GM12878 (cell line): Measurements from ENCODE around the gene INSIG2. TPM values are rescaled to one million over a fixed set of nuclear protein-coding genes. Genes with fewer than 3 reads are reported as not detected.

Source experiments
- BHLHE40 ChIP-seq, 2 experiments: fragments of 450-650 bp in 1 of 2; IDR thresholded peaks; 2 replicates each; pipeline ENCODE4 v1.6.1; 2011 to 2017; ENCODE audit warnings: low read depth in 2 of 2, borderline replicate concordance in 1 of 2, improper control_type of control experiment in 1 of 2, low read length in 1 of 2, mild to moderate bottlenecking in 1 of 2
- BMI1 ChIP-seq: fragments of 450-650 bp; IDR thresholded peaks from 2 replicates; pipeline ENCODE4 v1.6.1; 2016; ENCODE audit warnings: mild to moderate bottlenecking, moderate library complexity, borderline replicate concordance
- CBX3 ChIP-seq: fragments of 200-600 bp; sonication (generic); IDR thresholded peaks from 2 replicates; pipeline ENCODE4 v1.6.1; 2016; ENCODE audit warnings: low read depth, borderline replicate concordance
- CHD2 ChIP-seq: IDR thresholded peaks from 2 replicates; pipeline ENCODE4 v1.6.1; 2011; ENCODE audit warnings: low read depth, low read length, improper control_type of control experiment, borderline replicate concordance
- EED ChIP-seq: sonication (generic); IDR thresholded peaks from 2 replicates; pipeline ENCODE4 v1.6.1; 2016; ENCODE audit warnings: antibody characterized with exemption, low read depth
- HCFC1 ChIP-seq: fragments of 150-350 bp; IDR thresholded peaks from 2 replicates; pipeline ENCODE4 v1.6.1; 2014; ENCODE audit warnings: low read length
- IKZF2 ChIP-seq, 2 experiments: fragments of 450-650 bp; IDR thresholded peaks; 2 replicates each; pipeline ENCODE4 v1.6.1; 2017; ENCODE audit warnings: mild to moderate bottlenecking in 2 of 2, moderate library complexity in 2 of 2
- KDM1A ChIP-seq: fragments of 200-600 bp; sonication (generic); IDR thresholded peaks from 2 replicates; pipeline ENCODE4 v1.6.1; 2016; ENCODE audit warnings: borderline replicate concordance
- MXI1 ChIP-seq: fragments of 150-350 bp; IDR thresholded peaks from 2 replicates; pipeline ENCODE4 v1.6.1; 2011; ENCODE audit warnings: low read depth, mild to moderate bottlenecking, inconsistent platforms, low read length, improper control_type of control experiment
- MYC ChIP-seq: IDR thresholded peaks from 2 replicates; pipeline ENCODE4 v1.6.1; 2011; ENCODE audit warnings: mild to moderate bottlenecking, low read length, moderate library complexity, inconsistent platforms; ENCODE audit not compliant: insufficient read depth, insufficient replicate concordance, insufficient read length, severe bottlenecking
- NR2C1 ChIP-seq: fragments of 450-650 bp; IDR thresholded peaks from 2 replicates; pipeline ENCODE4 v1.6.1; 2017; ENCODE audit warnings: antibody characterized with exemption, mild to moderate bottlenecking, moderate library complexity
- NRF1 ChIP-seq: conservative IDR thresholded peaks from 2 replicates; pipeline ENCODE4 v1.6.1; 2011; ENCODE audit warnings: mild to moderate bottlenecking, low read depth, low read length, improper control_type of control experiment
- PAX5 ChIP-seq: IDR thresholded peaks from 2 replicates; pipeline ENCODE4 v1.6.1; 2011; ENCODE audit warnings: low read depth, low read length, borderline replicate concordance
- RCOR1 ChIP-seq: conservative IDR thresholded peaks from 2 replicates; pipeline ENCODE4 v1.6.1; 2012; ENCODE audit warnings: low read depth, low read length, improper control_type of control experiment
- RFX5 ChIP-seq: IDR thresholded peaks from 2 replicates; pipeline ENCODE4 v1.6.1; 2011; ENCODE audit warnings: low read depth, low read length, improper control_type of control experiment
- RUNX3 ChIP-seq: IDR thresholded peaks from 2 replicates; pipeline ENCODE4 v1.6.1; 2012; ENCODE audit warnings: low read length, inconsistent platforms
- SUPT20H ChIP-seq: IDR thresholded peaks from 2 replicates; pipeline ENCODE4 v1.6.1; 2011; ENCODE audit warnings: low read depth, mild to moderate bottlenecking, low read length, moderate library complexity, borderline replicate concordance; ENCODE audit not compliant: control insufficient read depth
- YY1 ChIP-seq: IDR thresholded peaks from 2 replicates; pipeline ENCODE4 v1.6.1; 2011; ENCODE audit warnings: low read depth, mild to moderate bottlenecking, low read length
- ZNF207 ChIP-seq: fragments of 450-650 bp; IDR thresholded peaks from 2 replicates; pipeline ENCODE4 v1.6.1; 2014; ENCODE audit warnings: antibody characterized with exemption, mild to moderate bottlenecking, borderline replicate concordance
- ZNF24 ChIP-seq: fragments of 450-650 bp; IDR thresholded peaks from 2 replicates; pipeline ENCODE4 v1.6.1; 2017; ENCODE audit warnings: antibody characterized with exemption, mild to moderate bottlenecking
- ZSCAN29 ChIP-seq: fragments of 450-650 bp; IDR thresholded peaks from 2 replicates; pipeline ENCODE4 v1.6.1; 2017; ENCODE audit warnings: mild to moderate bottlenecking, moderate library complexity
- polyA plus RNA-seq, 11 experiments: library from polyadenylated mRNA; depleted of rRNA in 4 of 11; unstranded in 6 of 11; stranded (reverse) in 5 of 11; fragments of >200 nt; fragmentation: Nextera tagmentation in 4 of 11; fragmentation: Illumina TruSeq in 1 of 11; extraction: Ambion mirVana in 4 of 11; extraction: Trizol in 1 of 11; gene quantifications; 1 replicate in 1 of 11; 2 replicates in 10 of 11; pipeline versions ENCODE4 v1.2.1 to v1.2.3, GENCODE V29; 2011 to 2016; ENCODE audit warnings: inconsistent platforms in 2 of 11, missing spikeins in 2 of 11, low read depth in 1 of 11
- total RNA-seq, 4 experiments: library from RNA; depleted of rRNA in 3 of 4; stranded (reverse); fragments of >200 nt in 3 of 4; fragmentation: Illumina TruSeq in 1 of 4; extraction: Trizol in 1 of 4; gene quantifications; 2 replicates each; pipeline versions ENCODE4 v1.2.1 to v1.2.3, GENCODE V29; 2013 to 2021
- TF ChIP-seq, protein P1 (sequence below): IDR thresholded peaks from 2 replicates; pipeline ENCODE4 v1.6.1; 2012; ENCODE audit warnings: low read length, inconsistent platforms
- TF ChIP-seq, protein P2 (sequence below): fragments of 450-650 bp; formaldehyde crosslinking; IDR thresholded peaks from 2 replicates; pipeline ENCODE4 v1.5.0; 2022; ENCODE audit warnings: mild to moderate bottlenecking, missing genetic modification characterization
- TF ChIP-seq, protein P3 (sequence below): fragments of 450-650 bp; IDR thresholded peaks from 2 replicates; pipeline ENCODE4 v1.6.1; 2017; ENCODE audit warnings: low read depth, mild to moderate bottlenecking, moderate library complexity

The INSIG2 gene
- total and polyA plus RNA-seq, 10 of the 15 experiments (the other 5 are each of a cell fraction or from before 2014, with no cell fraction given), result 4.9 to 92.7 (median 12.0) TPM

DNA sequence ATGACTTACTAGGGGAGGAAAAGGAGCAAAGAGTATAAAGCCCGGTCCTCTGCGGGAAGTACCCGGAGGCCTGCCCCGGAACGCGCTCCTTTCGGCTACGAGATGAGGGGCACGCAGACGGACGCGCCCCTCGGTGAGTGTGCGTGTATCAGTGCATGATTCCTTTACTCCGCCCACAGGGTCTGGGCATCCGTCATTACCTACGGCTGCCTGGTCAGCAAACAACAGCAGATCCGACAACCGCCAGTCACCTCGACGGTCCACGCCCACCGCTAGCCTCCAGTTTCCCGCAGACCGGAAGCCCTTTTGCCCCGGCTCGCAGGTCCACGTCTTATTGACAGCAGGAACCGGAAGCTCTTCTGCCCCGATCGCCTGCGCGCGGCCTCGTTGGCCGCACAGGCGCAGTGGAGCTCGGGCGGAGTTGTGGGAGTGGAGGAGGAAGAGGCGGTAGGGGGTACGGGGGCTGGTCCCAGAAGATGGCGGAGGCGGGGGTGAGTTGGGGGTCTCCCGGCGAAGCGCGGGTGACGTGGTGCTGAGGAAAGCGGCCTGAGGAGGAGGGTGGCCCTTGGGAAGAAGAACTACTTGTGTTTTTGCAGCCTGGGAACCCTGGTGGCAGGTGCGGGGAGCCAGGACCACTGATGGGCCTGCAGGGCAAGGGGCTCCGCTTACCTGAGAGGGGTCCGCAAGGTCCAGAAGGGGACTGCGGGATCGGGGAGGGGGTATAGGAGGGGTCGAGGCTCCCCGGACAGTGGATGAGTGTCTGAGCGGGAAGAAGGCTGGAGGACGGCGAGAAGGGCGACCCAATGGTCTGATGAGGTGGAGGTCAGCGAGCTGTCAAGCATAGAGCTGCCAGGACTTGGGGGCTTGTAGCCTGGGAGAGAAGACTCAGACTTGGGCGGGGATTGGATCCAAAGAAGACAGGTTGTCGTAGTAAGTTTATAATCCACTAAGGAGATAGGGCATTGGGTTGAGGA lies at the start of gene INSIG2 (continued):
- TF ChIP-seq, protein P1, sequence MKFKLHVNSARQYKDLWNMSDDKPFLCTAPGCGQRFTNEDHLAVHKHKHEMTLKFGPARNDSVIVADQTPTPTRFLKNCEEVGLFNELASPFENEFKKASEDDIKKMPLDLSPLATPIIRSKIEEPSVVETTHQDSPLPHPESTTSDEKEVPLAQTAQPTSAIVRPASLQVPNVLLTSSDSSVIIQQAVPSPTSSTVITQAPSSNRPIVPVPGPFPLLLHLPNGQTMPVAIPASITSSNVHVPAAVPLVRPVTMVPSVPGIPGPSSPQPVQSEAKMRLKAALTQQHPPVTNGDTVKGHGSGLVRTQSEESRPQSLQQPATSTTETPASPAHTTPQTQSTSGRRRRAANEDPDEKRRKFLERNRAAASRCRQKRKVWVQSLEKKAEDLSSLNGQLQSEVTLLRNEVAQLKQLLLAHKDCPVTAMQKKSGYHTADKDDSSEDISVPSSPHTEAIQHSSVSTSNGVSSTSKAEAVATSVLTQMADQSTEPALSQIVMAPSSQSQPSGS, result no peak
- TF ChIP-seq SUPT20H, result no peak
- peak; percentile 76 for TF ChIP-seq YY1
- TF ChIP-seq RUNX3, result peak; percentile 50; the same call in 1 of the 2 replicates
- no peak for TF ChIP-seq MYC
- peak; percentile 89 for TF ChIP-seq HCFC1
- TF ChIP-seq ZSCAN29, result no peak
- peak; percentile 34 to 43; a peak in 2 of 4 replicates for TF ChIP-seq IKZF2 (IDR thresholded peaks at IDR 0.05)
- TF ChIP-seq NRF1, result peak; percentile 88
- TF ChIP-seq BMI1, result no peak
- TF ChIP-seq NR2C1, result 0 out of 2 replicates have a peak, but pooled peaks have one; percentile 41
- TF ChIP-seq, protein P2, sequence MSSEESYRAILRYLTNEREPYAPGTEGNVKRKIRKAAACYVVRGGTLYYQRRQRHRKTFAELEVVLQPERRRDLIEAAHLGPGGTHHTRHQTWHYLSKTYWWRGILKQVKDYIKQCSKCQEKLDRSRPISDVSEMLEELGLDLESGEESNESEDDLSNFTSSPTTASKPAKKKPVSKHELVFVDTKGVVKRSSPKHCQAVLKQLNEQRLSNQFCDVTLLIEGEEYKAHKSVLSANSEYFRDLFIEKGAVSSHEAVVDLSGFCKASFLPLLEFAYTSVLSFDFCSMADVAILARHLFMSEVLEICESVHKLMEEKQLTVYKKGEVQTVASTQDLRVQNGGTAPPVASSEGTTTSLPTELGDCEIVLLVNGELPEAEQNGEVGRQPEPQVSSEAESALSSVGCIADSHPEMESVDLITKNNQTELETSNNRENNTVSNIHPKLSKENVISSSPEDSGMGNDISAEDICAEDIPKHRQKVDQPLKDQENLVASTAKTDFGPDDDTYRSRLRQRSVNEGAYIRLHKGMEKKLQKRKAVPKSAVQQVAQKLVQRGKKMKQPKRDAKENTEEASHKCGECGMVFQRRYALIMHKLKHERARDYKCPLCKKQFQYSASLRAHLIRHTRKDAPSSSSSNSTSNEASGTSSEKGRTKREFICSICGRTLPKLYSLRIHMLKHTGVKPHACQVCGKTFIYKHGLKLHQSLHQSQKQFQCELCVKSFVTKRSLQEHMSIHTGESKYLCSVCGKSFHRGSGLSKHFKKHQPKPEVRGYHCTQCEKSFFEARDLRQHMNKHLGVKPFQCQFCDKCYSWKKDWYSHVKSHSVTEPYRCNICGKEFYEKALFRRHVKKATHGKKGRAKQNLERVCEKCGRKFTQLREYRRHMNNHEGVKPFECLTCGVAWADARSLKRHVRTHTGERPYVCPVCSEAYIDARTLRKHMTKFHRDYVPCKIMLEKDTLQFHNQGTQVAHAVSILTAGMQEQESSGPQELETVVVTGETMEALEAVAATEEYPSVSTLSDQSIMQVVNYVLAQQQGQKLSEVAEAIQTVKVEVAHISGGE (CRISPR knock-in tag), result no peak
- peak; percentile 29; the same call in 1 of the 2 replicates for TF ChIP-seq RFX5
- no peak for TF ChIP-seq ZNF24
- 0 out of 2 replicates have a peak, but pooled peaks have one; percentile 36 for TF ChIP-seq ZNF207
- peak; percentile 65; the same call in 1 of the 2 replicates for TF ChIP-seq MXI1
- TF ChIP-seq KDM1A, result no peak
- peak; percentile 21 to 76; a peak in 2 of 4 replicates for TF ChIP-seq BHLHE40 (IDR thresholded peaks at IDR 0.05; ENCODE audit: borderline replicate concordance in 1 of 2, low read depth in 2 of 2, low read length in 1 of 2)
- TF ChIP-seq CBX3, result no peak
- TF ChIP-seq RCOR1, result 0 out of 2 replicates have a peak, but pooled peaks have one; percentile 59
- TF ChIP-seq EED, result no peak
- peak; percentile 41; the same call in 1 of the 2 replicates for TF ChIP-seq PAX5
- TF ChIP-seq, protein P3, sequence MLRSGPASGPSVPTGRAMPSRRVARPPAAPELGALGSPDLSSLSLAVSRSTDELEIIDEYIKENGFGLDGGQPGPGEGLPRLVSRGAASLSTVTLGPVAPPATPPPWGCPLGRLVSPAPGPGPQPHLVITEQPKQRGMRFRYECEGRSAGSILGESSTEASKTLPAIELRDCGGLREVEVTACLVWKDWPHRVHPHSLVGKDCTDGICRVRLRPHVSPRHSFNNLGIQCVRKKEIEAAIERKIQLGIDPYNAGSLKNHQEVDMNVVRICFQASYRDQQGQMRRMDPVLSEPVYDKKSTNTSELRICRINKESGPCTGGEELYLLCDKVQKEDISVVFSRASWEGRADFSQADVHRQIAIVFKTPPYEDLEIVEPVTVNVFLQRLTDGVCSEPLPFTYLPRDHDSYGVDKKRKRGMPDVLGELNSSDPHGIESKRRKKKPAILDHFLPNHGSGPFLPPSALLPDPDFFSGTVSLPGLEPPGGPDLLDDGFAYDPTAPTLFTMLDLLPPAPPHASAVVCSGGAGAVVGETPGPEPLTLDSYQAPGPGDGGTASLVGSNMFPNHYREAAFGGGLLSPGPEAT, result peak; percentile 56; the same call in 1 of the 2 replicates
- TF ChIP-seq CHD2, result peak; percentile 34; the same call in 1 of the 2 replicates
